CD4-positive, alpha-beta T cell treated with Interleukin-21 for 1 hour (primary cell): ENCODE results near the gene NONO.
"Not testable (repeated sequence)": the region's sequence is repeated elsewhere in the genome, so short reads cannot be mapped to it uniquely, and the experiment has no call there.

Experiments
- DNase-seq: peaks from one replicate; pipeline ENCODE4 v3.0.0-alpha.2; 2020

The NONO gene

GRCh38 chrX:71283403-71284143 is at the start of gene NONO:
NONO (plus strand) TSS chrX:71283635; CDS start chrX:71290638, 7,003 bp downstream.
- peak; percentile 97 for DNase-seq

DNA sequence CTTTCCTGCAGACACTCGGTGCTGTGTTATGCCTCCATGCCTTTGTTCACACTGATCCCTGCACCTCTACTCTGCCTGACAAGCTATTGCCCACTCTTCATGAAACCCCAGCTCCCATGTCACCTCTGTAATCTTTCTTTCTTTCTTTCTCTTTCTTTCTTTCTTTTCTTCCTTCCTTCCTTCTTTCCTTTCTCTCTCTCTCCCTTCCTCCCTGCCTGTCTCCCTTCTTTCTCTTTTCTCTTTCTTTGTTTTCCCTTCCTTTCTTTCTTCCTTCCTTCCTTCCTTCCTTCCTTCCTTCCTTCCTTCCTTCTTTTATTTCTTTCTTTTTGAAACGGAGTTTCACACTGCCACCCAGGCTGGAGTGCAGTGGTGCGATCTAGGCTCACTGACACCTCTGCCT is 48.0 kb upstream of the NONO start:
- DNase-seq, result no peak

DNA sequence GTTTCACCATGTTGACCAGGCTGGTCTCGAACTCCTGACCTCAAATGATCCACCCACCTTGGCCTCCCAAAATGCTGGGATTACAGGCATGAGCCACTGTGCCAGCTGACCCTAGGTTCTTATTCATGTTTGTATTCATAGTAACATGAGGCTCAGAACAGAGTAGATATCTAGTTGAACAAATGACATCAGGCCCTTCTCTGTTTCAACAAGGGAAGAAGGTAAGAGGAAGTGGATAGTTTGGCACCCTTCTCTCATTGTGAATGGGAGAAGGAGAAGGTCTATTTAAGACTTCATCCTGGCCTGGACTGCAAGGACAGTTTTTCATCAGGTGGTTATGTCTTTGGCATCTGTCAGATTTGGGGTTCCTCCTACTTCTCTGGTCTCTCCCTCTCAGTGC is 46.6 kb upstream of the NONO start:
- no peak for DNase-seq

DNA sequence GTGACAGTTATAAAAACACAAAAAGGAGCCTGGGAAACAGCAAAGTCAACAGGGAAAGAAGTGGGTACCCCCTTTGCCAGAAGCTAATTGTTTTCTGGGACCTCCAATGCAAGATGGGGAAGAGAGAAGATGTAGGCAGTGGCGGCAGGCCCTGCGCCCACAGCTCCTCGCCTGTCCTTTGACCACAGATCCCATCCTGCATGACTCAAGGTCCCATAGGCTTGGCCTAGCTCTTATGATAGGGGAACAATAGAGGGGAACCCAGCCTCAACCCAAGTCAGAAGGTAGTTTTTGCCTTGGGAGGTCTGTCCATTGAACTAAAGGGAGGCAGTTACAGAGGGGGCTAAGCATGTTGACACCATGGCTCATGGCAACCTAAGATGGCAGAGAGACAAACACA is 43.7 kb upstream of the NONO start:
- no peak for DNase-seq

DNA sequence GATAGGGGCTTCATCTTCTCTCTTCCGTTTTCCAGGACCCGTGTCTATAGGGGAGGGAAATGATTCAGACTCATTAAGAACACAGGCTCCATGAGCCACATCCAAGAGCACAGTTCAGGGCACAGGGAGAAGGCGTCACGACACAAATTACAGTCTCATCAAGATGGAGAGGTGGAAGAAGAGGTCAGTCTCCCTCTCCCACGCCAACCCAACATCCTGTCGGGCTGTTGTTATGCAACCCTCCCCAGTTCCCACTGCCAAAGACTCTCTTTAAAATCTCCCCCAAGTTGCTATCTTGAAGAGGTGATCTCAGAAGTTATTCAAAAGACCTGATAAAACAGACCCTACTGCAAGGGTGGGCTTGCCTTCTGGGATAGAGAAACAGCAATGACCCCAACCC is 42.1 kb upstream of the NONO start:
- DNase-seq, result no peak

DNA sequence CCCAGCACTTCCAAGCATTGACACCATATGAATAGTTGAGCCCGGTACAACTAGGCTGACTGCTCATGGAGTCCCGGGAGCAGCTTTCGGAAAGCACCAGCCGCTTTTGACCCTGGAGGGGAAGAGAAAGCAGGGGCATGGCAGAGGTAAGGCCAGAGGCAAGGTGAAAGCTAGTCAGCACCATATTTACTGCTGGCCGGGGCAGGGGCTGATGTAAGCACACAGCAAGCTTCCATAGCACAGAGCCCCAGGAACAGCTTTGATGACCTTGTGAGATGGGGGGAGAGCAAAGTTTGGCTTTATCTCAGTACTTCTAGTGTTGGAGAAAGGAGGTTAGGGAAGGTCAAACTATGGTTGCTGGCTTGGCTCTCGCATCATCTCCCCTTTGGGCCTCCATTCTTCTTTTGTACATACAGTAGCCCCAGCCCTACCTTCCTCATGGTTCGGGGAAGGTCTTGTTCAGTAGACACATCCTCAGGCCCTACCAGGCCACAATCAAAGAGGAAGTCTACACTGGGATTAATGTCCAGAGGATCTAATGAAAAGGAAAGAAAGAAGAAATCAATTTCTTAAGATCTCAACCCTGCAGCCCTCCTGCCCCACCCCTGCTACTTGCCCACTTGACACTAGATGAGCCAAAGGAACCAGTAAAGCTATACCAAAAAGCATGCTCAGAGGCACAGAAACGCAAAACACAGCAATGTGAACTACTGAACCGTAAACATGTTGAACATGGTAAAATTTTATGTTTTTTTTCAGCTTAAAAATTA is 38.9 kb upstream of the NONO start:
- DNase-seq, result no peak

DNA sequence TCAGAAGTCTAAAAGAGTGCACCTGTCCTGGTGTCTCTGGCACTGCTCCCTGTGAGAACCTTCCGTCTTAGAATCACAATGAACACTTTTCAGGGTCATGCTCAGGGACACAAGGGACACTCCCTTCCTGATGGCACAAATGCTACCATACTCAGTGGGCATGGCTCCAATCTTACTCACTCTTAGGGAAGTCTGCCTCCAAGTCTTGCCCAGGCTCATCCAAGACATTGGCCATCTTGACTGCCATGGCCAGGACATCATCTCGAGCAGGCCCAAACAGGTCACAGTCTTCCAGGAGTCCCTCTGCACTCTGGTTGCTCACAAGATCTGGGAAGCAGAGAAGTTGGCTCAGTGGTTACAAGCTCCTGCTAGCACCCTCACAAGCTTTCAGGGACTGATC is 38.3 kb upstream of the NONO start:
- DNase-seq, result no peak

DNA sequence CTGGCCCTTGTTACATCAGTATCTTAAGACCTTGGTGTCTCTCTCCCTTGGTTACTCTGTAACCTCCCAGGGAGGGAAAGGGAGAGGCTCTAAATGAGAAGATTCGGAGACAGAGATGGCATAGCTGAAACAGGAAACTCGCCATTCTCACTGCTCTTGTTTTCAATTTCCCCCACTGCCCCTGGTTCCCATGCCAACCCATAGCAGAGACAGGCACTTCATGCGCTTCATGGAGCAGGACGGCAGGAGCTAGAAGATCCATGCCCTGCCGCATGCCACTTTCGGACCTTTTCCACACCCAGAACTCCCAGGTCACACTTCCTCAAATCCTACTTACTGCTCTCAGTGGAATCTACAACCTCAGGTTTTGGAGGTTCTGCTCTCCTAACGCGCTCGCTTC is 32.6 kb upstream of the NONO start:
- DNase-seq, result no peak

DNA sequence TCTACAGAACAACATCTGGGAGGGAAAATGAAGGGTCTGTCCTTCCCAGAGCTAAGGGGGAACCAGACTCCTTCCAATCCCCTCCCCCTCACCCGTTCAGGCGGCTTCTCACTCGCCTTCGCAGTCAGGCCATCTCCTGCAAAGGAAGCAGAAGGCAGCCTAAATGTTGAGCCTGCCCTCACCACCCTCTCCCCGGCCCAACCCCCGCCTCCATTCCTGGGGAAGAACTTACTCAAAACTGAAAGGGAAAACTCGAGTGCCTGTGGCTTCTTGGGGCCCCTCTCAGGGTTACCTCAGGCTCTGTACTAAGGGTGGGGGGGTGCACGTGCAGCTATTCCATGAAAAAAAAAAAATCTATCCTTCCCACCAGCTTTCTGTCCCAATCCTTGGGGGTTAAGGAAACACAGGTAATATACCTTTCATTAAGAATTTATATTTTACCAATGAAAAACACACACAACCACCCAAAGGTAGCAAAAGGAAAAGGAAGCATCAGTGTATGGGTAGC is 31.9 kb upstream of the NONO start:
- DNase-seq, result no peak

DNA sequence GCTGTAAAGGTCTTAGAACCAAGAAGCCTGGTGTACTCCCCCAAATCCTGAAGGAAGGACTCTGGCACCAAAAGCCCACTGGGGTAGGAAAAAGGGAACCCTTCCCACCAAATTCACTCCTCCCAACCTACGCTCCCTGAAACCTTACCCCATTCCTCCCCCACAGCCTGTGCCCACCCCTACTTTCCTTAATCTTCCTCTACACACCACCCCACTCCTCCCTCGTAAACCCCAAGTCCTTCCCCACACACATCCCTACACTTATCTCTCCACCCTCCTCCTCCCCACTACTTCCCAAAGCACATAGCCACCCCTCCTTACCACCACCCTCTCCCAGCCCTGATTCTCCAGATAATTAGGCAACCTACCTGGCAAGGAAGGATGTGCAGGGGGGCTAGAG is 31.2 kb upstream of the NONO start:
- no peak for DNase-seq

GRCh38 chrX:71253253-71254091 is 30.0 kb upstream of the NONO start:
- DNase-seq, result peak; percentile 47

DNA sequence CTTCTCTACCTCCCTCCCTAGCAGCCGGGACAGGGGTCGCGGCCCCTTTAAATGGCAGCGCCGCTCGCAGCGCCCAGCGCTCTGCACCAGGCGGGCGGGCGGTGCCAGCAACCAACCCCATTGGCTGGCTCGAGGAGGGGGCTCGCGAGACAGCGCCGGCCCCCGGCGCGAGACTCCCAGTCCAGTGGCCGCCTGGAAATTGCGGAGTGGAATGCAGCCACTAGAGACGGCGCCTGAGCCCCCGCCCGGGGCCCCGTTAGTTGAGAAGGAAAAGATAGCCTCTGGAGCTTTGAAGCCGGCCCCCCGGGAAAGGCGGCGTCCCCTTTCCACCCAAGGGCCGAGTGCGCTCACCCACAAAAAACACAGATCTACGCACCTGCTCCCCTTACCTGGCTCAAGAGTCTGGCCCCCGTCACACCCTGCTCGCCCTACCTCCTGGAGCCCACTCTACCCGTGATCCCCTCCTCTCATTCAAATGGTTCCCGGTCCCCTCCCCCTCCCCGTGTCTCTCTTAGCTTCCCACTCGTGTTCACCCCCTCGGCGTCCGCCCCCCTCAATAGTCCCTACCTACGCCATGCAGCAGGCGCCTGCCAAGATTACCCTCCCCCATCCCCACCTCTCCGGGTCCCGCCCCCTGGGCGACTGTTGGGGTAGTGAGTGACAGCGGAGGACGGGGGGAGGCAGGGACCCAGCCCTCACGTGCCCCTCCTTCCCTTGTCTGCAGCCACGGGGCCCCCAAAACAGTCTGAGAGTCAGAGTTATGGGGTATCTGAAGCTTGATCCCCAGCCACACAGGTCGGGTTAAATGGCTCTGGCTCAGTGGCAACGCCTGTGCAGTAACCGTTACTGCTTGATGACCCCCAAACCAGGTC is 29.1 kb upstream of the NONO start, which contains the start of gene ZMYM3:
TSS of gene ZMYM3 (minus strand) at position 49 of the 872 bp plus-strand sequence. CDS start 885 bp downstream, outside the sequence.
- peak; percentile 87 for DNase-seq

- DNase-seq, result no peak
These were observed 27.4 kb upstream of the NONO start for GRCh38 chrX:71256051-71256450.

DNA sequence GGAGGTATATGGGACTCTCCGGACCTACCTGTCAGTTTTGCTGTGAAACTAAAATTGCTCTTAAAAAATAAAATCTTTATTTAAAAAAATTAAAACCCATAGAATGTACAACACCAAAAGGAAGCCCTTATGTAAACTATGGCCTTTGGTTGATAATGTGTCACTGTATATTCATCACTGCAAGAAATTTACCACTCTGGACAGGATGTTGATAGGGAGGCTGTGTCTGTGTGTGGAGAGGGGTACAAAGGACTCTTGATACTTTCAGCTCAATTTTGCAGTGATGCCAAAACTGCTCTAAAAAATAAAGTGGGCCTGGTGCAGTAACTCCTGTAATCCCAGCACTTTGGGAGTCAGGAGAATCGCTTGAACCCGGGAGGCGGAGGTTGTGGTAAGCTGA is 26.6 kb upstream of the NONO start:
- no peak for DNase-seq

DNA sequence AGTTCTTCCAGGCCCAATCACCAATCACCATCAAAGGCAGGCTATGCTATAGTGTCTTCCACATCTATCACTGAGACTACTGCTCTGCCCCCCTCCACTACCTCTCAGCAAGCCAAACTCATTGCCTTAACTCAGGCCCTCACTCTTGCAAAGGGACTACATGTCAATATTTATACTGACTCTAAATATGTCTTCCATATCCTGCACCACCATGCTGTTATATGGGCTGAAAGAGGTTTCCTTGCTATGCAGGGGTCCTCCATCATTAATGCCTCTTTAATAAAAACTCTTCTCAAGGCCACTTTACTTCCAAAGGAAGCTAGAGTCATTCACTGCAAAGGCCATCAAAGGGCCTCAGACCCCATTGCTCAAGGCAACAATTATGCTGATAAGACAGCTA is 14.8 kb upstream of the NONO start:
- DNase-seq, result not testable (repeated sequence)

- DNase-seq, result no peak
These were observed 13.5 kb upstream of the NONO start for GRCh38 chrX:71269801-71270395.

GRCh38 chrX:71272313-71272712 is 11.1 kb upstream of the NONO start:
- not testable (repeated sequence) for DNase-seq

DNA sequence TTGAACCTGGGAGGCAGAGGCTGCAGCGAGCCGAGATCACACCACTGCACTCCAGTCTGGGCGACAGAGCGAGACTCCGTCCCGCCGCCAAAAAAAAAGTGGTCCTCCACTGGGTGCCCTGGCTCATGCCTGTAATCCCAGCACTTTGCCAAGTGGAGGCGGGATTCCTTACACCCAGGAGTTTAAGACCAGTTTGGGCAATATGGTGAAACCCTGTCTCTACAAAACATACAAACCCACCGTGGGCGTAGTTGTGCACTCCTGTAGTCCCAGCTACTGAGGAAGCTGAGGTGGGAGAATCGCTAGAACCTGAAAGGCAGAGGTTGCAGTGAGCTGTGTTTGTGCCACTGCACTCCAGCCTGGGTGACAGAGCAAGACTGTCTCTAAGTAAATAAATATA is 2.1 kb upstream of the NONO start:
- DNase-seq, result not testable (repeated sequence)

DNA sequence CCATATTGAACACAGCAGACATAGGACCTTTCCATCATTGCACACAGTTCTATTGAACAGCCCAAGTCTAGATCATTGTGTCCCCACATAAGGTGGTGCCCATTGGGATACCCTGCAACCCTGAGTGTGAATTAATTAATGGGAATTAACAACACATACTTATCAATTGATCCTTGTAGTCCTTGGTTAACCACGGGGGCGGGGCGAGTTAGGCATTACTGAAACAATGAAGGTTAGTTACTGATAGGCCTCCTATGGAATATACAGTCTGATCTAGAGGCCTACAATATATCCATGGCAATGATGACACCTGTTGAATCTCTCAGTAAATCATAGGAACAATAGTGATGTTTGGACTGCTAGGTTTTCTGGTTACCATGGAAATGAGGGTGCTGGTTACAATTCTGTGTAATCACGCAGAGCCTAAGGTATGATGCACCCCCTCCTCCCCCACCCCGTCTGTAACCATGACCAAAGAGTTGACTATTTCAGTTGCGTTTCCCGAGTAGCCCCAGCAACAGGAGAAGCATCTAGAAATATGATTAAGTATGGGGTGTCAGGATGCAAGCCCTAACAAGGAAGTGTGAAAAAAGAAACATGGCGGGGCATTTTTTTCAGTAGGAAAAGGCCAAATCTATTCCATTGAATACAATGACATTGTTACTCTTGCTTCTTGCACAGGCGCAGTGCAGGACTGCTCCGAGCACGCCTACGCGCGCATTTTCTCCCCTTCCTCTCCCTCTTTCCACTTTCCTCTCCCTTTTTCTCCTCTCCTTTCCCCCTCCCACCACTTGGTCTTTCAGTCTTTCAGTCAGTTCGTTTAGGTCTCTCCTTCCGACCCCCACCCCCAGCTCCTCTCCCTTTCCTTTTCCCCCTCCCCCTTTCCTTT is 677 bp upstream of the NONO start:
- peak; percentile 70 for DNase-seq

DNA sequence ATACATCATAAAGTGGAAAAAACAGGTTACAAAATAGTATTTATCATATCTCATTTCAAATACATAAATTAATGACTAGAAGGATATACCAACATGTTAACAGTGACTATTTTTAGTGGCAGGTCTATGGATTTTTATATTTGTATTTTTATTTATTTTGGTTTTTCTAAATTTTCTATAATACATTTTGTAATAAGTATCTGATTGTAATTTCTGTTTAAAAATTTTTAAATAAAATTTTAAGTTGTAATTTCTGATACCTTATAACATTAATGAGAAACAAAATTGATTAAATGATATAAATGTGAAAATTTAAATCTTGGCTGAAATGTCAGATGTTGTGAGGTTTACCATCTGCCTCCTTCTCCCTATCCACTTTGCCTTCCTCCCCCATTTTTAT is 2.5 kb downstream of the NONO start:
- DNase-seq, result no peak

- no peak for DNase-seq
These were observed 7.9 kb downstream of the NONO start for GRCh38 chrX:71291381-71291780.
